Testis (tissue), 2 donors: ENCODE data around the gene HNRNPA0.

Source experiments
- POLR2A ChIP-seq: fragments of 450-650 bp; IDR thresholded peaks from one replicate; pipeline ENCODE4 v1.6.1; 2017; ENCODE audit warnings: antibody characterized with exemption, mild to moderate bottlenecking, moderate library complexity
- TF ChIP-seq, protein P1 (sequence below), 3 experiments: fragments of 450-650 bp in 2 of 3; fragments of 200-600 bp in 1 of 3; sonication (generic) in 1 of 3; IDR thresholded peaks; one replicate each; pipeline ENCODE4 v1.5.1; 2016 to 2019; ENCODE audit warnings: antibody characterized with exemption in 3 of 3, mild to moderate bottlenecking in 2 of 3, moderate library complexity in 1 of 3

DNA sequence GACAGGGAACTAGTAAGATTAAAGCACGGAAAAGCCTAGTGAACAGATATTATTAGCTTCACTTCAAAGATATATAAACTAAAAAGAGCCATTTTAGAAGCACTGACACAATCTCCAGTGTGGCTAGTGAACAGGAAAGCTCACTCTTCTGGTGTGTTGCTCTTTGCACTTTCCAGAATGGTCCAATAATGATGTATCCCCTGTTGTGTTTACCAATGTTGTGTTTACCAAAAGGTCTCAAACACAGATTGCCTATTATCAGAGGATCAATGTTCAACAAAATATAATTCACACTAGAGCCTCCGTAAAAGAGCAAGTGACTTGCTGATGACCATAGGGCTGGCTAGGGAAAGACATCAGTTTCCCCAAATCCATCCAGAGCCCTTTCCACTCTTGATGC is 29.9 kb downstream of the HNRNPA0 start:
- TF ChIP-seq, protein P1, sequence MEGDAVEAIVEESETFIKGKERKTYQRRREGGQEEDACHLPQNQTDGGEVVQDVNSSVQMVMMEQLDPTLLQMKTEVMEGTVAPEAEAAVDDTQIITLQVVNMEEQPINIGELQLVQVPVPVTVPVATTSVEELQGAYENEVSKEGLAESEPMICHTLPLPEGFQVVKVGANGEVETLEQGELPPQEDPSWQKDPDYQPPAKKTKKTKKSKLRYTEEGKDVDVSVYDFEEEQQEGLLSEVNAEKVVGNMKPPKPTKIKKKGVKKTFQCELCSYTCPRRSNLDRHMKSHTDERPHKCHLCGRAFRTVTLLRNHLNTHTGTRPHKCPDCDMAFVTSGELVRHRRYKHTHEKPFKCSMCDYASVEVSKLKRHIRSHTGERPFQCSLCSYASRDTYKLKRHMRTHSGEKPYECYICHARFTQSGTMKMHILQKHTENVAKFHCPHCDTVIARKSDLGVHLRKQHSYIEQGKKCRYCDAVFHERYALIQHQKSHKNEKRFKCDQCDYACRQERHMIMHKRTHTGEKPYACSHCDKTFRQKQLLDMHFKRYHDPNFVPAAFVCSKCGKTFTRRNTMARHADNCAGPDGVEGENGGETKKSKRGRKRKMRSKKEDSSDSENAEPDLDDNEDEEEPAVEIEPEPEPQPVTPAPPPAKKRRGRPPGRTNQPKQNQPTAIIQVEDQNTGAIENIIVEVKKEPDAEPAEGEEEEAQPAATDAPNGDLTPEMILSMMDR (IDR thresholded peaks at IDR 0.05), result no peak
- no peak for TF ChIP-seq POLR2A
